SK-N-SH treated with all-trans-retinoic acid at 6 μM for 48 hours (cell line): ENCODE data around the gene M1AP.

Experiments
- ARNTL ChIP-seq: fragments of 450-650 bp; formaldehyde crosslinking; IDR thresholded peaks from 2 replicates; pipeline ENCODE4 v1.5.0; 2020; ENCODE audit warnings: low read depth, mild to moderate bottlenecking, moderate library complexity, borderline replicate concordance
- BACH2 ChIP-seq: fragments of 250-450 bp; sonication (Bioruptor Pico); IDR thresholded peaks from 2 replicates; pipeline ENCODE4 v1.9.0; 2021; ENCODE audit warnings: mild to moderate bottlenecking, borderline replicate concordance
- ISL1 ChIP-seq: fragments of 250-450 bp; sonication (Bioruptor Pico); IDR thresholded peaks from 2 replicates; pipeline ENCODE4 v2.1.2; 2022; ENCODE audit warnings: mild to moderate bottlenecking, moderate library complexity
- PPARA ChIP-seq: fragments of 250-450 bp; sonication (Bioruptor Pico); IDR thresholded peaks from 2 replicates; pipeline ENCODE4 v1.5.0; 2020; ENCODE audit warnings: mild to moderate bottlenecking, borderline replicate concordance
- TSHZ2 ChIP-seq: fragments of 250-450 bp; sonication (Bioruptor Pico); IDR thresholded peaks from 2 replicates; pipeline ENCODE4 v1.5.0; 2020; ENCODE audit warnings: mild to moderate bottlenecking, moderate library complexity
- ZNF70 ChIP-seq: fragments of 450-650 bp; formaldehyde crosslinking; IDR thresholded peaks from 2 replicates; pipeline ENCODE4 v1.5.0; 2020; ENCODE audit warnings: mild to moderate bottlenecking, moderate library complexity
- TF ChIP-seq, protein P1 (sequence below): fragments of 250-450 bp; sonication (Bioruptor Pico); IDR thresholded peaks from 2 replicates; pipeline ENCODE4 v1.8.0; 2020; ENCODE audit warnings: mild to moderate bottlenecking, moderate library complexity, borderline replicate concordance
- TF ChIP-seq, protein P2 (sequence below): fragments of 250-450 bp; sonication (Bioruptor Pico); IDR thresholded peaks from 2 replicates; pipeline ENCODE4 v1.5.1; 2020; ENCODE audit warnings: low read depth, mild to moderate bottlenecking, moderate library complexity

DNA sequence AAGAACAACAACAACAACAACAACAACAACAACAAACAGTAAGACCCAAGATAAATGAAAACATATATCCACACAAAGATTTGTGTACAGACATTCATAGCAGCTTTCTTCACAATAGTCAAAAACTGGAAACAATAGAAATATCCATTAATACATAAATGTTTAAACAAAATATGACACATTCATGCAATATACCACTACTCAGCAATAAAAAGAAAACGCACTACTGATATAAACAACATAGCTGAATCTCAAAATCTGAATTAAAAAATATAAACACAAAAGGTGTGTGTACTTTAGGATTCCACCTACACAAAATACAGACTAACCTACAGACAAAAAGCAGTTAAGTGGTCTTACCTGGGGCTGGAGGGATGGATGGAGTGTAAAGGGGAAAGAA is 51.5 kb downstream of the M1AP start:
- TF ChIP-seq, protein P1, sequence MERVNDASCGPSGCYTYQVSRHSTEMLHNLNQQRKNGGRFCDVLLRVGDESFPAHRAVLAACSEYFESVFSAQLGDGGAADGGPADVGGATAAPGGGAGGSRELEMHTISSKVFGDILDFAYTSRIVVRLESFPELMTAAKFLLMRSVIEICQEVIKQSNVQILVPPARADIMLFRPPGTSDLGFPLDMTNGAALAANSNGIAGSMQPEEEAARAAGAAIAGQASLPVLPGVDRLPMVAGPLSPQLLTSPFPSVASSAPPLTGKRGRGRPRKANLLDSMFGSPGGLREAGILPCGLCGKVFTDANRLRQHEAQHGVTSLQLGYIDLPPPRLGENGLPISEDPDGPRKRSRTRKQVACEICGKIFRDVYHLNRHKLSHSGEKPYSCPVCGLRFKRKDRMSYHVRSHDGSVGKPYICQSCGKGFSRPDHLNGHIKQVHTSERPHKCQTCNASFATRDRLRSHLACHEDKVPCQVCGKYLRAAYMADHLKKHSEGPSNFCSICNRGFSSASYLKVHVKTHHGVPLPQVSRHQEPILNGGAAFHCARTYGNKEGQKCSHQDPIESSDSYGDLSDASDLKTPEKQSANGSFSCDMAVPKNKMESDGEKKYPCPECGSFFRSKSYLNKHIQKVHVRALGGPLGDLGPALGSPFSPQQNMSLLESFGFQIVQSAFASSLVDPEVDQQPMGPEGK, result no peak
- no peak for TF ChIP-seq ISL1 (CRISPR knock-in tag)
- no peak for TF ChIP-seq BACH2 (CRISPR knock-in tag)
- TF ChIP-seq PPARA, result no peak
- TF ChIP-seq TSHZ2 (CRISPR knock-in tag), result no peak
- no peak for TF ChIP-seq ZNF70 (CRISPR knock-in tag)
- TF ChIP-seq ARNTL (CRISPR knock-in tag), result no peak
- TF ChIP-seq, protein P2, sequence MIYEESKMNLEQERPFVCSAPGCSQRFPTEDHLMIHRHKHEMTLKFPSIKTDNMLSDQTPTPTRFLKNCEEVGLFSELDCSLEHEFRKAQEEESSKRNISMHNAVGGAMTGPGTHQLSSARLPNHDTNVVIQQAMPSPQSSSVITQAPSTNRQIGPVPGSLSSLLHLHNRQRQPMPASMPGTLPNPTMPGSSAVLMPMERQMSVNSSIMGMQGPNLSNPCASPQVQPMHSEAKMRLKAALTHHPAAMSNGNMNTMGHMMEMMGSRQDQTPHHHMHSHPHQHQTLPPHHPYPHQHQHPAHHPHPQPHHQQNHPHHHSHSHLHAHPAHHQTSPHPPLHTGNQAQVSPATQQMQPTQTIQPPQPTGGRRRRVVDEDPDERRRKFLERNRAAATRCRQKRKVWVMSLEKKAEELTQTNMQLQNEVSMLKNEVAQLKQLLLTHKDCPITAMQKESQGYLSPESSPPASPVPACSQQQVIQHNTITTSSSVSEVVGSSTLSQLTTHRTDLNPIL (CRISPR knock-in tag), result no peak
